HG02642 (cell line): ENCODE results near the gene CHSY3.

Experiments
- ATAC-seq: cut with Tn5 transposase; IDR thresholded peaks from one replicate; pipeline ENCODE4 v1.9.1; 2021; ENCODE audit warnings: mild to moderate bottlenecking; ENCODE audit not compliant: unreplicated experiment, poor library complexity

CHSY3 gene

GRCh38 chr5:129904102-129904666, at the start of gene CHSY3:
CHSY3 (plus strand) TSS chr5:129904465.
- ATAC-seq: peak; percentile 78

GRCh38 chr5:129856325-129856724, 47.9 kb upstream of the CHSY3 start:
- no peak for ATAC-seq

GRCh38 chr5:129857116-129857515, 47.1 kb upstream of the CHSY3 start:
- ATAC-seq: no peak

- ATAC-seq: no peak
These were observed 46.1 kb upstream of the CHSY3 start for GRCh38 chr5:129858131-129858675.

- ATAC-seq: no peak
These were observed 19.9 kb upstream of the CHSY3 start for GRCh38 chr5:129884322-129884721.

GRCh38 chr5:129899454-129899853, 4.8 kb upstream of the CHSY3 start:
- no peak for ATAC-seq

GRCh38 chr5:129902816-129903215, 1.4 kb upstream of the CHSY3 start:
- no peak for ATAC-seq

GRCh38 chr5:129903466-129904101, 681 bp upstream of the CHSY3 start:
- ATAC-seq: no peak

GRCh38 chr5:129904667-129905472, 605 bp downstream of the CHSY3 start:
- ATAC-seq: peak; percentile 7

- ATAC-seq: peak; percentile 9
These were observed 1.4 kb downstream of the CHSY3 start for GRCh38 chr5:129905473-129906176.

- no peak for ATAC-seq
These were observed 2.1 kb downstream of the CHSY3 start for GRCh38 chr5:129906177-129906887.

GRCh38 chr5:129909225-129909624, 5.0 kb downstream of the CHSY3 start:
- no peak for ATAC-seq

GRCh38 chr5:129912601-129913255, 8.5 kb downstream of the CHSY3 start:
- ATAC-seq: no peak

- ATAC-seq: no peak
These were observed 11.2 kb downstream of the CHSY3 start for GRCh38 chr5:129915415-129915814.

- no peak for ATAC-seq
These were observed 13.0 kb downstream of the CHSY3 start for GRCh38 chr5:129917224-129917623.

- no peak for ATAC-seq
These were observed 16.9 kb downstream of the CHSY3 start for GRCh38 chr5:129921204-129921603.

- no peak for ATAC-seq
These were observed 26.0 kb downstream of the CHSY3 start for GRCh38 chr5:129930221-129930620.

GRCh38 chr5:129935626-129936025, 31.4 kb downstream of the CHSY3 start:
- ATAC-seq: no peak

- no peak for ATAC-seq
These were observed 33.8 kb downstream of the CHSY3 start for GRCh38 chr5:129938077-129938476.
